Mononuclear cell (primary cell): ENCODE data around the gene MEN1. TPM values are rescaled to one million over a fixed set of nuclear protein-coding genes. Genes with fewer than 3 reads are reported as not detected.

Source experiments
- H3K27me3 ChIP-seq: 2 replicates; pipeline ENCODE4 v1.6.0; 2011; ENCODE audit warnings: low read length, control low read depth; ENCODE audit not compliant: insufficient read depth
- H3K4me1 ChIP-seq: 2 replicates; pipeline ENCODE4 v1.5.1; 2011; ENCODE audit warnings: mild to moderate bottlenecking, low read length, control low read depth; ENCODE audit not compliant: insufficient read depth
- H3K4me3 ChIP-seq: 2 replicates; pipeline ENCODE4 v1.5.1; 2011; ENCODE audit warnings: mild to moderate bottlenecking, low read length, moderate library complexity
- H3K9me3 ChIP-seq: 2 replicates; pipeline ENCODE4 v1.5.1; 2011; ENCODE audit warnings: low read depth, mild to moderate bottlenecking, control low read depth, low read length
- total RNA-seq: library from RNA; depleted of rRNA; stranded (reverse); fragments of >200 nt; gene quantifications from one replicate; pipeline ENCODE4 v1.2.3, GENCODE V29; 2012

Gene MEN1
- total RNA-seq, 1 donor: 4.0 TPM

GRCh38 chr11:64762674-64763525 lies 47.5 kb downstream of the MEN1 start:
- no peaks in the 10 kb centered on the region for H3K9me3 ChIP-seq
- H3K27me3 ChIP-seq: no peaks in the 10 kb centered on the region
- peaks cover 85% of the 10 kb centered on the region for H3K4me1 ChIP-seq
- no peak overlapping the region for H3K4me3 ChIP-seq

- peaks cover 79% of the 10 kb centered on the region for H3K4me1 ChIP-seq
- no peaks in the 10 kb centered on the region for H3K9me3 ChIP-seq
- H3K4me3 ChIP-seq: no peak overlapping the region
- no peaks in the 10 kb centered on the region for H3K27me3 ChIP-seq
Measured at GRCh38 chr11:64762277-64762673, 48.1 kb downstream of the MEN1 start.

- Histone ChIP-seq H3K4me3 (no peak overlapping the region), H3K4me1 (peaks cover 68% of the 10 kb centered on the region), H3K27me3 (no peaks in the 10 kb centered on the region), H3K9me3 (no peaks in the 10 kb centered on the region)
Measured at GRCh38 chr11:64760759-64761420, 49.5 kb downstream of the MEN1 start.

- Histone ChIP-seq H3K4me1 (peaks cover 60% of the 10 kb centered on the region), H3K9me3 (no peaks in the 10 kb centered on the region), H3K27me3 (no peaks in the 10 kb centered on the region), H3K4me3 (no peak within 1 kb of the TSS)
Measured at GRCh38 chr11:64759722-64760719, 50.3 kb downstream of the MEN1 start, which contains the start of gene PYGM. PYGM (minus strand) TSS chr11:64759974; CDS start chr11:64759898, 76 bp downstream.

GRCh38 chr11:64759131-64759721 lies 51.1 kb downstream of the MEN1 start:
- no peak overlapping the region for H3K4me3 ChIP-seq
- no peaks in the 10 kb centered on the region for H3K9me3 ChIP-seq
- H3K4me1 ChIP-seq: peaks cover 52% of the 10 kb centered on the region
- no peaks in the 10 kb centered on the region for H3K27me3 ChIP-seq

- H3K27me3 ChIP-seq: no peaks in the 10 kb centered on the region
- H3K4me3 ChIP-seq: no peak overlapping the region
- H3K4me1 ChIP-seq: peaks cover 44% of the 10 kb centered on the region
- no peaks in the 10 kb centered on the region for H3K9me3 ChIP-seq
Measured at GRCh38 chr11:64758330-64759079, 51.8 kb downstream of the MEN1 start.

- no peaks in the 10 kb centered on the region for H3K9me3 ChIP-seq
- H3K4me3 ChIP-seq: no peak overlapping the region
- no peaks in the 10 kb centered on the region for H3K27me3 ChIP-seq
- H3K4me1 ChIP-seq: peaks cover 37% of the 10 kb centered on the region
Measured at GRCh38 chr11:64757549-64758329, 52.6 kb downstream of the MEN1 start.

GRCh38 chr11:64755681-64756361 lies 54.5 kb downstream of the MEN1 start:
- Histone ChIP-seq H3K4me1 (peaks cover 18% of the 10 kb centered on the region), H3K27me3 (no peaks in the 10 kb centered on the region), H3K4me3 (no peak overlapping the region), H3K9me3 (no peaks in the 10 kb centered on the region)

- Histone ChIP-seq H3K4me1 (peaks cover 16% of the 10 kb centered on the region), H3K9me3 (no peaks in the 10 kb centered on the region)
Measured at GRCh38 chr11:64754919-64755662, 55.3 kb downstream of the MEN1 start.

GRCh38 chr11:64754124-64754918 lies 56.0 kb downstream of the MEN1 start:
- H3K4me3 ChIP-seq: no peak overlapping the region
- peaks cover 8% of the 10 kb centered on the region for H3K4me1 ChIP-seq
- no peaks in the 10 kb centered on the region for H3K9me3 ChIP-seq
- H3K27me3 ChIP-seq: no peaks in the 10 kb centered on the region

More at GRCh38 chr11:64754919-64755662, 55.3 kb downstream of the MEN1 start:
- Histone ChIP-seq H3K4me3 (no peak overlapping the region), H3K27me3 (no peaks in the 10 kb centered on the region)
